Uterus (tissue), 4 donors: ENCODE measurements around the gene GIN1. TPM values are rescaled to one million over a fixed set of nuclear protein-coding genes. Genes with fewer than 3 reads are reported as not detected.

Experiments used
- DNase-seq, 2 donors: peaks; one replicate each; pipeline ENCODE4 v3.0.0-alpha.2; 2019 to 2020
- H3K27ac ChIP-seq, 2 donors: fragments of 200-600 bp; sonication (generic); 1 replicate in 1 of 2; 2 replicates in 1 of 2; pipeline ENCODE4 v1.5.1; 2016 to 2018
- H3K27me3 ChIP-seq, 2 donors: fragments of 200-600 bp; sonication (generic); one replicate each; pipeline ENCODE4 v1.5.1; 2018 to 2019; ENCODE audit warnings: control low read depth in 1 of 2
- H3K36me3 ChIP-seq, 2 donors: fragments of 200-600 bp; sonication (generic); one replicate each; pipeline ENCODE4 v1.5.1; 2019; ENCODE audit warnings: control low read depth in 1 of 2
- H3K4me1 ChIP-seq, 2 donors: fragments of 200-600 bp; sonication (generic); one replicate each; pipeline ENCODE4 v1.5.1; 2018 to 2019; ENCODE audit warnings: control low read depth in 1 of 2
- H3K4me3 ChIP-seq, 2 donors: fragments of 200-600 bp; sonication (generic); 1 replicate in 1 of 2; 2 replicates in 1 of 2; pipeline ENCODE4 v1.5.1; 2018 to 2019; ENCODE audit warnings: mild to moderate bottlenecking in 1 of 2
- H3K9me3 ChIP-seq, 2 donors: fragments of 200-600 bp; sonication (generic); one replicate each; pipeline ENCODE4 v1.5.1; 2019; ENCODE audit warnings: control low read depth in 1 of 2
- CTCF ChIP-seq, 4 experiments: fragments of 200-600 bp in 2 of 4; fragments of 450-650 bp in 2 of 4; sonication (generic) in 2 of 4; IDR thresholded peaks; one replicate each; pipeline ENCODE4 v1.5.1; 2016 to 2019; ENCODE audit warnings: antibody characterized with exemption in 4 of 4, mild to moderate bottlenecking in 2 of 4, moderate library complexity in 1 of 4
- POLR2A ChIP-seq, 2 donors: fragments of 450-650 bp; IDR thresholded peaks; one replicate each; pipeline ENCODE4 v1.6.1; 2016; ENCODE audit warnings: antibody characterized with exemption in 2 of 2, mild to moderate bottlenecking in 1 of 2, moderate library complexity in 1 of 2
- intact Hi-C: fragments of 100-400 bp; cut with DNase I; formaldehyde crosslinking; loops from one replicate; pipeline ENCODE4 v1.15.1; 2023; ENCODE audit warnings: low total_unique reads
- total RNA-seq, 4 donors: library from RNA; depleted of rRNA in 3 of 4; stranded (reverse); fragments of >200 nt in 3 of 4; gene quantifications; one replicate each; pipeline versions ENCODE4 v1.1.0 to v1.2.4, GENCODE V29; 2014 to 2023
- donor health status: DM: yes; HTN: yes; CAD: no.

The GIN1 gene
- total RNA-seq, 4 donors from 2014 or later, result 10.0 to 14.5 (median 12.6) TPM

GRCh38 chr5:103112910-103113309 lies 7.0 kb downstream of the GIN1 start:
- Histone ChIP-seq H3K27me3 (no peaks in the 10 kb centered on the region), H3K4me3 (no peak overlapping the region), H3K9me3 (no peaks in the 10 kb centered on the region), H3K4me1 (no peaks in the 10 kb centered on the region), H3K36me3 (no peaks in the 10 kb centered on the region), H3K27ac (no peak overlapping the region)
- DNase-seq, result no peak
- intact Hi-C loops, result no loop called here
- no peak for TF ChIP-seq CTCF (IDR thresholded peaks at IDR 0.05)
- TF ChIP-seq POLR2A (IDR thresholded peaks at IDR 0.05), result no peak

- Histone ChIP-seq H3K27me3 (no peaks in the 10 kb centered on the region), H3K9me3 (no peaks in the 10 kb centered on the region), H3K4me1 (no peaks in the 10 kb centered on the region), H3K36me3 (no peaks in the 10 kb centered on the region), H3K27ac (no peak overlapping the region), H3K4me3 (no peak overlapping the region)
- no peak for DNase-seq
- TF ChIP-seq POLR2A (IDR thresholded peaks at IDR 0.05) (no peak), CTCF (IDR thresholded peaks at IDR 0.05) (no peak)
- intact Hi-C loops, result no loop called here
Observed at GRCh38 chr5:103111468-103111867, 8.5 kb downstream of the GIN1 start.

GRCh38 chr5:103110403-103110802 lies 9.5 kb downstream of the GIN1 start:
- no peak overlapping the region for H3K4me3 ChIP-seq
- H3K27me3 ChIP-seq, result no peaks in the 10 kb centered on the region
- no peaks in the 10 kb centered on the region for H3K36me3 ChIP-seq
- DNase-seq, result no peak
- H3K4me1 ChIP-seq, result no peaks in the 10 kb centered on the region
- TF ChIP-seq POLR2A (IDR thresholded peaks at IDR 0.05) (no peak), CTCF (IDR thresholded peaks at IDR 0.05) (no peak)
- H3K9me3 ChIP-seq, result no peaks in the 10 kb centered on the region
- H3K27ac ChIP-seq, result no peak overlapping the region
- intact Hi-C loops, result no loop called here

GRCh38 chr5:103109277-103109676 lies 10.7 kb downstream of the GIN1 start:
- Histone ChIP-seq H3K4me3 (no peak overlapping the region), H3K27me3 (no peaks in the 10 kb centered on the region), H3K9me3 (no peaks in the 10 kb centered on the region), H3K27ac (no peak overlapping the region), H3K4me1 (no peaks in the 10 kb centered on the region), H3K36me3 (no peaks in the 10 kb centered on the region)
- TF ChIP-seq POLR2A (IDR thresholded peaks at IDR 0.05), result no peak
- no peak for TF ChIP-seq CTCF (IDR thresholded peaks at IDR 0.05)
- DNase-seq, result no peak
- intact Hi-C loops, result no loop called here

GRCh38 chr5:103108086-103108485 lies 11.9 kb downstream of the GIN1 start:
- Histone ChIP-seq H3K4me3 (no peak overlapping the region), H3K36me3 (no peaks in the 10 kb centered on the region), H3K27ac (no peak overlapping the region), H3K4me1 (no peaks in the 10 kb centered on the region), H3K9me3 (no peaks in the 10 kb centered on the region), H3K27me3 (no peaks in the 10 kb centered on the region)
- intact Hi-C loops, result no loop called here
- no peak for DNase-seq
- TF ChIP-seq CTCF (IDR thresholded peaks at IDR 0.05) (no peak), POLR2A (IDR thresholded peaks at IDR 0.05) (no peak)
